Right forelimb (tissue), 1 donor: ENCODE data around the gene ATP1A4.
"Not testable (repeated sequence)": the region's sequence is repeated elsewhere in the genome, so short reads cannot be mapped to it uniquely, and the experiment has no call there.

Experiments used
- DNase-seq: peaks from one replicate; pipeline ENCODE4 v3.0.0-alpha.2; 2018

The ATP1A4 gene

GRCh38 chr1:160151303-160151702 lies at the start of gene ATP1A4:
Gene ATP1A4 (plus strand): TSS chr1:160151603. CDS start chr1:160152041, 438 bp downstream.
- no peak for DNase-seq

- DNase-seq, result no peak
Measured at GRCh38 chr1:160101717-160102522, 49.5 kb upstream of the ATP1A4 start.

GRCh38 chr1:160103658-160104408 lies 47.6 kb upstream of the ATP1A4 start:
- DNase-seq, result no peak

- no peak for DNase-seq
Measured at GRCh38 chr1:160104486-160104885, 46.9 kb upstream of the ATP1A4 start.

- DNase-seq, result no peak
Measured at GRCh38 chr1:160105155-160105554, 46.2 kb upstream of the ATP1A4 start.

GRCh38 chr1:160107512-160107911 lies 43.9 kb upstream of the ATP1A4 start:
- DNase-seq, result no peak

- peak; percentile 71 for DNase-seq
Measured at GRCh38 chr1:160108888-160109662, 42.3 kb upstream of the ATP1A4 start.

GRCh38 chr1:160109686-160110085 lies 41.7 kb upstream of the ATP1A4 start:
- no peak for DNase-seq

GRCh38 chr1:160111462-160111861 lies 39.9 kb upstream of the ATP1A4 start:
- not testable (repeated sequence) for DNase-seq

- no peak for DNase-seq
Measured at GRCh38 chr1:160112357-160112756, 39.0 kb upstream of the ATP1A4 start.

GRCh38 chr1:160113407-160113806 lies 38.0 kb upstream of the ATP1A4 start:
- no peak for DNase-seq

GRCh38 chr1:160114085-160114484 lies 37.3 kb upstream of the ATP1A4 start:
- DNase-seq, result no peak

GRCh38 chr1:160115545-160116282 lies 35.7 kb upstream of the ATP1A4 start, which contains the start of gene ATP1A2:
Gene ATP1A2 (plus strand): TSS chr1:160115759. CDS start chr1:160115862, 103 bp downstream.
- no peak for DNase-seq

- DNase-seq, result no peak
Measured at GRCh38 chr1:160116283-160117147, 34.9 kb upstream of the ATP1A4 start.

GRCh38 chr1:160117300-160117699 lies 34.1 kb upstream of the ATP1A4 start:
- DNase-seq, result no peak

- DNase-seq, result peak; percentile 78
Measured at GRCh38 chr1:160117709-160118183, 33.7 kb upstream of the ATP1A4 start.

- DNase-seq, result no peak
Measured at GRCh38 chr1:160118928-160119327, 32.5 kb upstream of the ATP1A4 start.

- no peak for DNase-seq
Measured at GRCh38 chr1:160120797-160121196, 30.6 kb upstream of the ATP1A4 start.

- DNase-seq, result no peak
Measured at GRCh38 chr1:160121388-160121787, 30.0 kb upstream of the ATP1A4 start.

- DNase-seq, result no peak
Measured at GRCh38 chr1:160122978-160123495, 28.4 kb upstream of the ATP1A4 start.

GRCh38 chr1:160123726-160124125 lies 27.7 kb upstream of the ATP1A4 start:
- no peak for DNase-seq
